Keratinocyte (primary cell): ENCODE data around the gene SNTB2.
A peak's percentile ranks its signal among the peaks of the same experiment; 100 is the strongest.

Source experiments
- EZH2 ChIP-seq: IDR thresholded peaks from one replicate; pipeline ENCODE4 v1.6.1; 2012; ENCODE audit warnings: inconsistent platforms, mild to moderate bottlenecking, low read length, moderate library complexity
- TF ChIP-seq, protein P1 (sequence below), 3 experiments: IDR thresholded peaks in 1 of 3; conservative IDR thresholded peaks in 1 of 3; optimal IDR thresholded peaks in 1 of 3; 2 replicates in 2 of 3; 3 replicates in 1 of 3; pipeline versions ENCODE3 to v1.5.1; 2011; ENCODE audit warnings: low read length in 3 of 3, mild to moderate bottlenecking in 3 of 3, moderate library complexity in 2 of 3, control low read depth in 1 of 3, inconsistent platforms in 1 of 3; ENCODE audit not compliant: insufficient read depth in 2 of 3; ENCODE audit errors: extremely low read depth in 1 of 3

DNA sequence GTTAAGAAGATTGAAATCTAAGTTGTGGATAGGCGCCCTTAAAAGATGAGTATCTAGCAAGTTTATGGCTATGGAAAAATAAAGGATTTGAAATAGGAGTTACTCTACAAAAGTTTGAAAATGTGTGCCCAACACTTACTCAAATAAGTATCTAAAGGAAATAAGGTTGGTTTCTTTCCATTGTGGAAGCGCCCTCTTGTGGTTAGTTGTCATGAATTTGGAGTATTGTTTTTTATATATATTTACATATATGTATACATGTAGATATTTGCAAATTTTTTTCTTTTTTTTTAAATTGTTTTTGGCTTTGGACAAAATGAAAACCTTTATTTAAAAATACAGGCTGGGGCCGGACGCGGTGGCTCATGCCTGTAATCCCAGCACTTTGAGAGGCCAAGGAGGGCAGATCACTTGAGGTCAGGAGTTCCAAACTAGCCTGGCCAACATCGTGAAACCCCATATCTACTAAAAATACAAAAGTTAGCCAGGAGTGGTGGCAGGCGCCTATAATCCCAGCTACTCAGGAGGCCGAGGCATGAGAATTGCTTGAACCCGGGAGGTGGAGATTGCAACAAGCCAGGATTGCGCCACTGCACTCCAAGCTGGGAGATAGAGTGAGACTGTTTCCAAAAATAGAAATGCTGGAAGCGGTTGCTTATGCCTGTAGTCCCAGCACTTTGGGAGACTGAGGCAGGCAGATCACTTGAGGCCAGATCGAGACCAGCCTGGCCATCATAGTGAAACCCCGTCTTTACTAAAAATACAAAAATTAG, 100.2 kb downstream of the SNTB2 start:
- TF ChIP-seq, protein P1, sequence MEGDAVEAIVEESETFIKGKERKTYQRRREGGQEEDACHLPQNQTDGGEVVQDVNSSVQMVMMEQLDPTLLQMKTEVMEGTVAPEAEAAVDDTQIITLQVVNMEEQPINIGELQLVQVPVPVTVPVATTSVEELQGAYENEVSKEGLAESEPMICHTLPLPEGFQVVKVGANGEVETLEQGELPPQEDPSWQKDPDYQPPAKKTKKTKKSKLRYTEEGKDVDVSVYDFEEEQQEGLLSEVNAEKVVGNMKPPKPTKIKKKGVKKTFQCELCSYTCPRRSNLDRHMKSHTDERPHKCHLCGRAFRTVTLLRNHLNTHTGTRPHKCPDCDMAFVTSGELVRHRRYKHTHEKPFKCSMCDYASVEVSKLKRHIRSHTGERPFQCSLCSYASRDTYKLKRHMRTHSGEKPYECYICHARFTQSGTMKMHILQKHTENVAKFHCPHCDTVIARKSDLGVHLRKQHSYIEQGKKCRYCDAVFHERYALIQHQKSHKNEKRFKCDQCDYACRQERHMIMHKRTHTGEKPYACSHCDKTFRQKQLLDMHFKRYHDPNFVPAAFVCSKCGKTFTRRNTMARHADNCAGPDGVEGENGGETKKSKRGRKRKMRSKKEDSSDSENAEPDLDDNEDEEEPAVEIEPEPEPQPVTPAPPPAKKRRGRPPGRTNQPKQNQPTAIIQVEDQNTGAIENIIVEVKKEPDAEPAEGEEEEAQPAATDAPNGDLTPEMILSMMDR (optimal IDR thresholded peaks at IDR 0.05 in 1 of 3, IDR thresholded peaks at IDR 0.05 in 1 of 3, conservative IDR thresholded peaks at IDR 0.05 in 1 of 3; ENCODE audit: extremely low read depth in 1 of 3, insufficient read depth in 2 of 3, low read length in 3 of 3): peak in 1 of 3 experiments; percentile 32
- TF ChIP-seq EZH2: no peak
